Caco-2 (cell line): ENCODE data around the gene UCMA. TPM values are rescaled to one million over a fixed set of nuclear protein-coding genes. Genes with fewer than 3 reads are reported as not detected.
A peak's percentile ranks its signal among the peaks of the same experiment; 100 is the strongest.
"Not testable (repeated sequence)": the region's sequence is repeated elsewhere in the genome, so short reads cannot be mapped to it uniquely, and the experiment has no call there.

Source experiments
- Bru-seq: library from RNA; stranded (reverse); fragments of 400-500 nt; gene quantifications from one replicate; lab custom pipeline; 2021; lab: Mats Ljungman, UMichigan
- BruChase-seq, 2 experiments: library from RNA; stranded (reverse); fragments of 400-500 nt; gene quantifications; one replicate each; lab custom pipeline; 2021; lab: Mats Ljungman, UMichigan
- BruUV-seq: library from RNA; stranded (reverse); fragments of 400-500 nt; replicated peaks from 2 replicates; lab custom pipeline; 2021; lab: Mats Ljungman, UMichigan
- CTCF ChIA-PET: fragments of 300-600 bp; sonication (Branson Sonifier 250); formaldehyde crosslinking; loops from one replicate; lab custom pipeline; 2022; ENCODE audit warnings: antibody characterized with exemption; lab: Charles Lee
- POLR2A ChIA-PET: fragments of 300-600 bp; sonication (Branson Sonifier 250); formaldehyde crosslinking; loops from one replicate; lab custom pipeline; 2022; ENCODE audit warnings: antibody characterized with exemption; lab: Charles Lee
- DNase-seq, 2 experiments: peaks; one replicate each; pipeline versions ENCODE4 v3.0.0 to v3.0.0-alpha.2; 2020 to 2022
- H3K27me3 ChIP-seq: replicated peaks from 2 replicates; pipeline ENCODE4 v1.6.0; 2011; ENCODE audit warnings: low read length; ENCODE audit not compliant: control insufficient read depth, insufficient read depth
- H3K36me3 ChIP-seq: 2 replicates; pipeline ENCODE4 v1.5.1; 2011; ENCODE audit warnings: low read length; ENCODE audit not compliant: control insufficient read depth, insufficient read depth
- H3K4me1 ChIP-seq: fragments of 250-450 bp; sonication (Bioruptor Pico); 2 replicates; pipeline ENCODE4 v1.5.1; 2020; ENCODE audit warnings: mild to moderate bottlenecking
- H3K4me3 ChIP-seq: 2 replicates; pipeline ENCODE4 v1.5.1; 2011; ENCODE audit warnings: low read depth, mild to moderate bottlenecking, control low read depth, low read length
- H3K9me3 ChIP-seq: fragments of 250-450 bp; sonication (Bioruptor Pico); 2 replicates; pipeline ENCODE4 v1.5.1; 2020; ENCODE audit warnings: mild to moderate bottlenecking, moderate library complexity
- H3K27ac Mint-ChIP-seq: one replicate; pipeline ENCODE4 v1.8.0; 2022; ENCODE audit warnings: mixed read lengths; ENCODE audit not compliant: unreplicated experiment
- H3K27me3 Mint-ChIP-seq: one replicate; pipeline ENCODE4 v1.8.0; 2022; ENCODE audit warnings: mixed read lengths; ENCODE audit not compliant: insufficient read depth, unreplicated experiment
- H3K36me3 Mint-ChIP-seq: one replicate; pipeline ENCODE4 v1.8.0; 2022; ENCODE audit warnings: mild to moderate bottlenecking, mixed read lengths; ENCODE audit not compliant: insufficient read depth, unreplicated experiment
- H3K4me1 Mint-ChIP-seq: one replicate; pipeline ENCODE4 v1.8.0; 2022; ENCODE audit warnings: low read depth, mixed read lengths; ENCODE audit not compliant: unreplicated experiment
- H3K4me3 Mint-ChIP-seq: one replicate; pipeline ENCODE4 v1.8.0; 2022; ENCODE audit warnings: mild to moderate bottlenecking, moderate library complexity, mixed read lengths; ENCODE audit not compliant: unreplicated experiment
- H3K9me3 Mint-ChIP-seq: one replicate; pipeline ENCODE4 v1.8.0; 2022; ENCODE audit warnings: mixed read lengths; ENCODE audit not compliant: unreplicated experiment
- CTCF ChIP-seq, 2 experiments: fragments of 200-600 bp in 1 of 2; IDR thresholded peaks; 1 replicate in 1 of 2; 2 replicates in 1 of 2; pipeline versions ENCODE4 v1.5.1 to v1.8.0; 2011 to 2022; ENCODE audit warnings: antibody characterized with exemption in 1 of 2, control low read depth in 1 of 2, inconsistent platforms in 1 of 2, low read depth in 1 of 2, low read length in 1 of 2, mild to moderate bottlenecking in 1 of 2, moderate library complexity in 1 of 2; ENCODE audit not compliant: insufficient read depth in 1 of 2, severe bottlenecking in 1 of 2, unreplicated experiment in 1 of 2
- intact Hi-C: fragments of 100-400 bp; cut with micrococcal nuclease; formaldehyde crosslinking; loops from one replicate; pipeline ENCODE4 v1.10.0; 2022; ENCODE audit not compliant: unreplicated experiment
- long read RNA-seq: library from polyadenylated mRNA; stranded (forward); transcript quantifications from one replicate; pipeline ENCODE4 v2.0.0, GENCODE V29; 2022
- total RNA-seq: library from RNA; stranded (reverse); gene quantifications from 2 replicates; pipeline ENCODE4 v1.2.3, GENCODE V29; 2022

UCMA gene
- total RNA-seq (not detected in 2 replicates), Bru-seq, nascent RNA (not detected), BruChase-seq, experiment 1, labeled RNA remaining after a 2-hour chase (not detected), BruChase-seq, experiment 2, labeled RNA remaining after a 6-hour chase (not detected)
- long read RNA-seq = 0 reads

- ChIA-PET POLR2A (no interaction called here), CTCF (no interaction called here)
- BruUV-seq = no TSS peak
- Histone ChIP-seq H3K36me3 (no peaks in the 10 kb centered on the region), H3K27me3 (no peaks in the 10 kb centered on the region), H3K4me3 (no peak within 1 kb of the TSS), H3K4me1 (no peaks in the 10 kb centered on the region), H3K9me3 (no peaks in the 10 kb centered on the region)
- intact Hi-C loops = no loop called here
- Mint-ChIP-seq H3K27ac (no peak within 1 kb of the TSS), H3K36me3 (peaks cover 5% of the 10 kb centered on the region), H3K4me3 (no peak within 1 kb of the TSS), H3K4me1 (no peaks in the 10 kb centered on the region), H3K27me3 (no peaks in the 10 kb centered on the region), H3K9me3 (no peaks in the 10 kb centered on the region)
- DNase-seq = peak in 1 of 2 experiments; percentile 33
- no peak for TF ChIP-seq CTCF (IDR thresholded peaks at IDR 0.05; ENCODE audit: insufficient read depth in 1 of 2, low read depth in 1 of 2, low read length in 1 of 2, severe bottlenecking in 1 of 2, unreplicated experiment in 1 of 2)
Measured at GRCh38 chr10:13234172-13234571, at the start of gene UCMA. UCMA (minus strand) TSS chr10:13234374; CDS start chr10:13234258, 116 bp downstream.

- H3K9me3 ChIP-seq, H3K4me3 ChIP-seq, DNase-seq, H3K27me3 Mint-ChIP-seq, H3K36me3 Mint-ChIP-seq, intact Hi-C loops, BruUV-seq, H3K4me1 Mint-ChIP-seq, H3K27me3 ChIP-seq, H3K4me3 Mint-ChIP-seq, H3K9me3 Mint-ChIP-seq, H3K27ac Mint-ChIP-seq, H3K36me3 ChIP-seq: not testable (repeated sequence)
- H3K4me1 ChIP-seq = peaks cover 13% of the 10 kb centered on the region
- POLR2A ChIA-PET = interaction anchor here (0.7 kb wide), 1 partner anchor 118 kb away, joined by 4 read pairs; no protein-coding TSS in a partner anchor
- CTCF ChIA-PET = interaction anchor here (0.6 to 0.7 kb wide), 2 partner anchors 108 to 157 kb away, joined by 3 read pairs; no protein-coding TSS in a partner anchor
Measured at GRCh38 chr10:13282348-13282747, 48.2 kb upstream of the UCMA start.

- TF ChIP-seq CTCF (IDR thresholded peaks at IDR 0.05; ENCODE audit: insufficient read depth in 1 of 2, low read depth in 1 of 2, low read length in 1 of 2, severe bottlenecking in 1 of 2, unreplicated experiment in 1 of 2) = peak in 1 of 2 experiments; percentile 6
- BruUV-seq = no TSS peak
- no peaks in the 10 kb centered on the region for H3K9me3 ChIP-seq
- H3K4me3 Mint-ChIP-seq = no peak overlapping the region
- H3K4me1 ChIP-seq = no peaks in the 10 kb centered on the region
- intact Hi-C loops = no loop called here
- no peaks in the 10 kb centered on the region for H3K4me1 Mint-ChIP-seq
- no peaks in the 10 kb centered on the region for H3K27me3 Mint-ChIP-seq
- H3K36me3 ChIP-seq = no peaks in the 10 kb centered on the region
- no peak for DNase-seq
- no peak overlapping the region for H3K27ac Mint-ChIP-seq
- no peaks in the 10 kb centered on the region for H3K36me3 Mint-ChIP-seq
- no peak overlapping the region for H3K4me3 ChIP-seq
- no peaks in the 10 kb centered on the region for H3K9me3 Mint-ChIP-seq
- H3K27me3 ChIP-seq = no peaks in the 10 kb centered on the region
- ChIA-PET POLR2A (interaction anchor here (0.7 kb wide), 1 partner anchor 1602 kb away, joined by 11 read pairs; no protein-coding TSS in a partner anchor), CTCF (interaction anchor here (0.6 to 1.3 kb wide), 4 partner anchors 23 to 828 kb away, joined by 3 to 4 read pairs (median 4); partner anchors contain the start of gene PHYH)
Measured at GRCh38 chr10:13276749-13277365, 42.7 kb upstream of the UCMA start.

- BruUV-seq, H3K9me3 Mint-ChIP-seq, DNase-seq, H3K9me3 ChIP-seq, H3K27ac Mint-ChIP-seq, intact Hi-C loops, H3K27me3 ChIP-seq, H3K4me1 ChIP-seq, H3K4me1 Mint-ChIP-seq, H3K27me3 Mint-ChIP-seq, CTCF ChIA-PET, H3K4me3 Mint-ChIP-seq, H3K36me3 ChIP-seq, H3K36me3 Mint-ChIP-seq, H3K4me3 ChIP-seq: not testable (repeated sequence)
- POLR2A ChIA-PET = interaction anchor here (0.7 kb wide), 1 partner anchor 46 kb away, joined by 3 read pairs; no protein-coding TSS in a partner anchor
Measured at GRCh38 chr10:13276146-13276545, 42.0 kb upstream of the UCMA start.
